Endothelial cell of umbilical vein (primary cell): Measurements from ENCODE around the gene YPEL1. TPM values are rescaled to one million over a fixed set of nuclear protein-coding genes. Genes with fewer than 3 reads are reported as not detected.

Experiments used
- BruUV-seq: library from RNA; stranded (reverse); fragments of 400-500 nt; replicated peaks from 2 replicates; lab custom pipeline; 2021; lab: Mats Ljungman, UMichigan
- CTCF ChIA-PET: fragments of 300-600, 350-600 bp; sonication (Branson Sonifier 250); formaldehyde crosslinking; loops from one replicate; lab custom pipeline; 2021; ENCODE audit warnings: antibody characterized with exemption, inconsistent platforms; lab: Charles Lee
- POLR2A ChIA-PET: fragments of 300-600, 350-600 bp; sonication (Branson Sonifier 250); formaldehyde crosslinking; loops from one replicate; lab custom pipeline; 2021; ENCODE audit warnings: antibody characterized with exemption, inconsistent platforms; lab: Charles Lee
- DNase-seq: peaks from one replicate; pipeline ENCODE4 v3.0.0-alpha.2; 2011; ENCODE audit warnings: low read depth, low spot score
- FAIRE-seq: peaks from 2 replicates; lab custom pipeline; 2011; peaks lifted over from hg19 to GRCh38; lab: Jason Lieb, UNC
- H2AFZ ChIP-seq: 2 replicates; pipeline ENCODE4 v1.6.0; 2012; ENCODE audit warnings: low read depth, low read length, control low read depth, inconsistent platforms
- H3K27ac ChIP-seq: 2 replicates; pipeline ENCODE4 v1.5.1; 2011; ENCODE audit warnings: low read depth, mild to moderate bottlenecking, control low read depth, low read length, moderate library complexity; ENCODE audit not compliant: insufficient read depth
- H3K27me3 ChIP-seq, 2 experiments: 2 replicates each; pipeline versions ENCODE4 v1.6.0 to v1.6.1; 2011; ENCODE audit warnings: low read length in 2 of 2, mixed read lengths in 1 of 2; ENCODE audit not compliant: control insufficient read depth in 2 of 2, insufficient read depth in 2 of 2
- H3K36me3 ChIP-seq, 2 experiments: 2 replicates in 1 of 2; 3 replicates in 1 of 2; pipeline ENCODE4 v1.5.1; 2011; ENCODE audit warnings: low read length in 2 of 2, mild to moderate bottlenecking in 1 of 2, moderate library complexity in 1 of 2; ENCODE audit not compliant: control insufficient read depth in 2 of 2, insufficient read depth in 2 of 2; ENCODE audit errors: extremely low read depth in 1 of 2
- H3K4me1 ChIP-seq: 3 replicates; pipeline ENCODE4 v1.5.1; 2011; ENCODE audit warnings: mild to moderate bottlenecking, low read length; ENCODE audit not compliant: control insufficient read depth, insufficient read depth; ENCODE audit errors: extremely low read depth
- H3K4me2 ChIP-seq: 2 replicates; pipeline ENCODE4 v1.6.1; 2011; ENCODE audit warnings: low read length, control low read depth, mixed read lengths; ENCODE audit not compliant: insufficient read depth
- H3K4me3 ChIP-seq, 3 experiments: fragments of 200-600 bp in 1 of 3; sonication (generic), shearing (Covaris generic) in 1 of 3; replicated peaks in 1 of 3; 2 replicates each; pipeline ENCODE4 v1.5.1; 2011 to 2016; ENCODE audit warnings: control low read depth in 3 of 3, low read length in 3 of 3, mild to moderate bottlenecking in 2 of 3, inconsistent platforms in 1 of 3, low read depth in 1 of 3, moderate library complexity in 1 of 3; ENCODE audit not compliant: insufficient read depth in 1 of 3
- H3K79me2 ChIP-seq: 2 replicates; pipeline ENCODE4 v1.6.0; 2012; ENCODE audit warnings: low read length, inconsistent platforms; ENCODE audit not compliant: control insufficient read depth, insufficient read depth
- H3K9ac ChIP-seq: replicated peaks from 2 replicates; pipeline ENCODE3; 2011; ENCODE audit warnings: low read length, control low read depth; ENCODE audit not compliant: insufficient read depth; ENCODE audit errors: extremely low read depth
- H3K9me1 ChIP-seq: replicated peaks from 3 replicates; pipeline ENCODE4 v1.6.0; 2011; ENCODE audit warnings: mild to moderate bottlenecking, low read length; ENCODE audit not compliant: control insufficient read depth, insufficient read depth; ENCODE audit errors: extremely low read depth
- H3K9me3 ChIP-seq: replicated peaks from 2 replicates; pipeline ENCODE4 v1.5.1; 2012; ENCODE audit warnings: low read length, inconsistent platforms; ENCODE audit not compliant: control insufficient read depth, insufficient read depth
- H4K20me1 ChIP-seq: replicated peaks from 2 replicates; pipeline ENCODE3; 2011; ENCODE audit warnings: mild to moderate bottlenecking, low read length; ENCODE audit not compliant: control insufficient read depth, insufficient read depth; ENCODE audit errors: extremely low read depth
- EZH2 ChIP-seq: IDR thresholded peaks from 2 replicates; pipeline ENCODE4 v1.6.1; 2012; ENCODE audit warnings: borderline replicate concordance, low read depth, mild to moderate bottlenecking, moderate library complexity, low read length, inconsistent platforms; ENCODE audit not compliant: severe bottlenecking
- FOS ChIP-seq: IDR thresholded peaks from 2 replicates; pipeline ENCODE4 v1.6.1; 2011; ENCODE audit warnings: mild to moderate bottlenecking, low read length, moderate library complexity, borderline replicate concordance; ENCODE audit not compliant: insufficient read depth
- GATA2 ChIP-seq: IDR thresholded peaks from 2 replicates; pipeline ENCODE4 v1.7.0; 2011; ENCODE audit warnings: low read depth, mild to moderate bottlenecking, moderate library complexity, mixed read lengths, low read length; ENCODE audit not compliant: insufficient read length, insufficient read depth
- JUN ChIP-seq: IDR thresholded peaks from 2 replicates; pipeline ENCODE4 v1.6.1; 2011; ENCODE audit warnings: borderline replicate concordance, low read depth; ENCODE audit not compliant: insufficient read length, insufficient read depth
- POLR2A ChIP-seq: IDR thresholded peaks from 2 replicates; pipeline ENCODE4 v1.6.1; 2012; ENCODE audit warnings: low read depth, mild to moderate bottlenecking, control low read depth, low read length
- POLR2AphosphoS5 ChIP-seq: IDR thresholded peaks from 2 replicates; pipeline ENCODE4 v1.6.1; 2012; ENCODE audit warnings: low read depth, mild to moderate bottlenecking, control low read depth, low read length, moderate library complexity; ENCODE audit not compliant: insufficient read depth
- dilution Hi-C: fragments of 300-500 bp; cut with MboI; formaldehyde crosslinking; loops from one replicate; pipeline ENCODE4 v1.15.0; 2019; ENCODE audit warnings: low sequenced_read_pairs; ENCODE audit not compliant: extremely low pct_ligation_motif_present
- intact Hi-C: fragments of 100-400 bp; cut with micrococcal nuclease; formaldehyde crosslinking; loops from one replicate; pipeline ENCODE4 v1.10.0; 2022
- polyA plus RNA-seq, 4 experiments: library from polyadenylated mRNA; depleted of rRNA in 3 of 4; stranded (reverse) in 3 of 4; unstranded in 1 of 4; fragments of >200 nt; gene quantifications; 2 replicates each; pipeline versions ENCODE4 v1.2.1 to v1.2.3, GENCODE V29; 2011 to 2012; ENCODE audit warnings: missing spikeins in 1 of 4
- total RNA-seq: library from RNA; stranded (reverse); gene quantifications from 2 replicates; pipeline ENCODE4 v1.2.3, GENCODE V29; 2021
- TF ChIP-seq, protein P1 (sequence below), 2 donors: IDR thresholded peaks; 1 replicate in 1 of 2; 2 replicates in 1 of 2; pipeline ENCODE4 v1.5.1; 2011; ENCODE audit warnings: low read length in 2 of 2, mild to moderate bottlenecking in 2 of 2, moderate library complexity in 2 of 2, control low read depth in 1 of 2, inconsistent platforms in 1 of 2, low read depth in 1 of 2; ENCODE audit not compliant: insufficient read depth in 1 of 2; ENCODE audit errors: extremely low read depth in 1 of 2
- TF ChIP-seq, protein P2 (sequence below): IDR thresholded peaks from 2 replicates; pipeline ENCODE4 v1.6.1; 2011; ENCODE audit not compliant: insufficient read depth, insufficient read length

Gene YPEL1
- total and polyA plus RNA-seq, 2 donors (not counting 3 experiments of a cell fraction or from before 2014, with no cell fraction given) = 3.7 to 6.2 TPM

DNA sequence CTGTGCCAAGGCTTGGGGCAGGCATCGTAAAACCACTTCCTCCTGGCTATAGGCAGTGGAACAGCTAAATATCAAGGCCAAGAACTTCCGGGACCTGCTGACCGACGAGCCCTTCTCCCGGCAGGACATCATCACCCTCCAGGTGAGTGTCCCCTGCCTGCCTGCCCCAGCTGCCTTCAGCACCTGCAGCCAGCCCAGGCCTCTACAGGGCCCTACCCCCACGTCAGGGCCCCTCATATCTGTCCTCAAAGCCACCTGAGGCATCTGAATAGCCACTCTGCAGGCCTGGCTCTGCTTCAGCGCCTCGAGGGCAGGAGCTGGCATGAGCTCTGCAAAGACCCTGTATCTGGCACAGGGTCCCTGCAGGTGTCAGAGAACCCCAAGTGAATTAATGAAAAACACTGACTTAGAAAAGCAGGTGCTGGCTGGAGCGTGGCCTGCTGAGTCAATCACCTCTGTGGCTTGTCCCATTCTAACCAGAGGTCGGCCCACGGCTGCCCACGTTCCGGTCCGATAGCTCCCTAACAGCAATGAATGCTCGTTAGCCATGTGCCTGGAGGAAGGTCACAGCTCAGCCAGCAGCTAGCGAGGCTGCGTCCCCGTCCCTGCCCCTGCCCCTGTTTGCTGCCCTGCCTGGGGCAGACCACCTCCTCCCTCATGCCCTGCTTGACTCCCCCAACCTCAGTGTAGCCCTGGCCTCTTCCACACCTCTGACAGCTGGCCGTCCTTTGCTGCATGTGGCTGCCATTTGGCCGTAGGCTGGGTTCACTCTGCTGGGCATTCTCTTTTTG is 53.0 kb downstream of the YPEL1 start:
- H3K4me3 ChIP-seq = no peak overlapping the region
- no peak overlapping the region for H3K4me2 ChIP-seq
- intact Hi-C loops = no loop called here
- DNase-seq (no peak), FAIRE-seq (no peak)
- H2AFZ ChIP-seq = no peak overlapping the region
- H3K36me3 ChIP-seq = peaks cover 0 to 34% of the 10 kb centered on the region in 2 experiments
- H3K27ac ChIP-seq = no peak overlapping the region
- CTCF ChIA-PET = no interaction called here
- no peaks in the 10 kb centered on the region for H3K79me2 ChIP-seq
- TF ChIP-seq POLR2A (no peak), POLR2AphosphoS5 (no peak), GATA2 (no peak)
- dilution Hi-C loops = no loop called here
- no peaks in the 10 kb centered on the region for H3K4me1 ChIP-seq
- BruUV-seq = no TSS peak
- no peak overlapping the region for H3K9ac ChIP-seq
- no peaks in the 10 kb centered on the region for H3K9me1 ChIP-seq
- POLR2A ChIA-PET = no interaction called here
- no peaks in the 10 kb centered on the region for H3K9me3 ChIP-seq
- no peaks in the 10 kb centered on the region for H3K27me3 ChIP-seq
- H4K20me1 ChIP-seq = no peaks in the 10 kb centered on the region

DNA sequence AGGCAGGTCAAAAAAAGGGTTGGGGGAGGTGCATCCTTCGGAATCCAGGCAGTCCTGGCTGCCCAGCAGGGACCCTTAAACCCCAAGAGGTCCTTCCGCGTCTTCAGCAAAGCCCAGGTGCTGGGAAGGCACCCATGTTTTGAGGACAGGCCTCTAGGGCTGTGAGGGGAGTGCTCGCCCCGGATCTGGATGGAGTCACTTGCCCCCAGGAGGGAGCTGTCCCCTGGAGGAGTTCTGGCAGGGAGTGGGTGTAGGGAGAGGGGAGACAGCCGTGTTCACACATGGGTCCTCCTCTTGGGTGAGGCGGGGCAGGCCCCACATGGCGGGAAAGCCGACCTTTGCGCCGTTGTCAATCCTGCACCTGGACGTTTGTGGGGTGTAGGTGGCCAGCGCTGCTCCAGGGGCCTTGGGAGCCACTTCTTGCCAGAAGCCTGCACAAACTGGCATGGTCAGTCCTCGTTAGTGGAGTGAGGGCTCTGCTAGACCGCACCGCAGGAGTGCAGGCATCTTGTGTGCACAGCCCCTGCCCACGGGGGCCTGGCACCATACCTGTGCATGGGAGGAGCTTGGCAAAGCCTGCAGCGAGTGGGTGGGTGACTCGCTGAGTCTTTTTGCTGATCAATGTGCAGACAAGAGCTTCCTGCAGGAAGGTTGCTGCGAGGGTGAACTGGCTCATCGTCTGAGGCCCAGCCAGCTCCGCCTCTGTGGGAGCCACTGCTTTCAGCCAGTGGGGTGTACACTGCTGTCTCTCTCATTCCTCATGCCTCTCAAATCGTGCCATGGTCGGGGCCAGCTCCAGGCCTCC is 53.8 kb downstream of the YPEL1 start:
- intact Hi-C loops = no loop called here
- Histone ChIP-seq H3K79me2 (no peaks in the 10 kb centered on the region), H3K27ac (no peak overlapping the region), H3K4me1 (no peaks in the 10 kb centered on the region), H3K9me3 (no peaks in the 10 kb centered on the region), H3K4me2 (no peak overlapping the region), H4K20me1 (no peaks in the 10 kb centered on the region), H2AFZ (no peak overlapping the region), H3K9ac (no peak overlapping the region), H3K9me1 (no peaks in the 10 kb centered on the region), H3K36me3 (peaks cover 0 to 30% of the 10 kb centered on the region in 2 experiments), H3K27me3 (no peaks in the 10 kb centered on the region), H3K4me3 (no peak overlapping the region)
- dilution Hi-C loops = no loop called here
- POLR2A ChIA-PET = no interaction called here
- no peak for DNase-seq
- CTCF ChIA-PET = no interaction called here
- TF ChIP-seq, protein P1, sequence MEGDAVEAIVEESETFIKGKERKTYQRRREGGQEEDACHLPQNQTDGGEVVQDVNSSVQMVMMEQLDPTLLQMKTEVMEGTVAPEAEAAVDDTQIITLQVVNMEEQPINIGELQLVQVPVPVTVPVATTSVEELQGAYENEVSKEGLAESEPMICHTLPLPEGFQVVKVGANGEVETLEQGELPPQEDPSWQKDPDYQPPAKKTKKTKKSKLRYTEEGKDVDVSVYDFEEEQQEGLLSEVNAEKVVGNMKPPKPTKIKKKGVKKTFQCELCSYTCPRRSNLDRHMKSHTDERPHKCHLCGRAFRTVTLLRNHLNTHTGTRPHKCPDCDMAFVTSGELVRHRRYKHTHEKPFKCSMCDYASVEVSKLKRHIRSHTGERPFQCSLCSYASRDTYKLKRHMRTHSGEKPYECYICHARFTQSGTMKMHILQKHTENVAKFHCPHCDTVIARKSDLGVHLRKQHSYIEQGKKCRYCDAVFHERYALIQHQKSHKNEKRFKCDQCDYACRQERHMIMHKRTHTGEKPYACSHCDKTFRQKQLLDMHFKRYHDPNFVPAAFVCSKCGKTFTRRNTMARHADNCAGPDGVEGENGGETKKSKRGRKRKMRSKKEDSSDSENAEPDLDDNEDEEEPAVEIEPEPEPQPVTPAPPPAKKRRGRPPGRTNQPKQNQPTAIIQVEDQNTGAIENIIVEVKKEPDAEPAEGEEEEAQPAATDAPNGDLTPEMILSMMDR (IDR thresholded peaks at IDR 0.05; ENCODE audit: extremely low read depth in 1 of 2, insufficient read depth in 1 of 2, low read depth in 1 of 2, low read length in 2 of 2) = no peak
- TF ChIP-seq EZH2 (no peak), FOS (no peak), JUN (no peak), POLR2A (no peak)
- TF ChIP-seq, protein P2, sequence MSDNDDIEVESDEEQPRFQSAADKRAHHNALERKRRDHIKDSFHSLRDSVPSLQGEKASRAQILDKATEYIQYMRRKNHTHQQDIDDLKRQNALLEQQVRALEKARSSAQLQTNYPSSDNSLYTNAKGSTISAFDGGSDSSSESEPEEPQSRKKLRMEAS = no peak
- BruUV-seq = no TSS peak
- no peak for FAIRE-seq
